ENCODE measurements around the gene SMPD4.
"Not testable (repeated sequence)": the region's sequence is repeated elsewhere in the genome, so short reads cannot be mapped to it uniquely, and the experiment has no call there.

SMPD4 gene

DNA sequence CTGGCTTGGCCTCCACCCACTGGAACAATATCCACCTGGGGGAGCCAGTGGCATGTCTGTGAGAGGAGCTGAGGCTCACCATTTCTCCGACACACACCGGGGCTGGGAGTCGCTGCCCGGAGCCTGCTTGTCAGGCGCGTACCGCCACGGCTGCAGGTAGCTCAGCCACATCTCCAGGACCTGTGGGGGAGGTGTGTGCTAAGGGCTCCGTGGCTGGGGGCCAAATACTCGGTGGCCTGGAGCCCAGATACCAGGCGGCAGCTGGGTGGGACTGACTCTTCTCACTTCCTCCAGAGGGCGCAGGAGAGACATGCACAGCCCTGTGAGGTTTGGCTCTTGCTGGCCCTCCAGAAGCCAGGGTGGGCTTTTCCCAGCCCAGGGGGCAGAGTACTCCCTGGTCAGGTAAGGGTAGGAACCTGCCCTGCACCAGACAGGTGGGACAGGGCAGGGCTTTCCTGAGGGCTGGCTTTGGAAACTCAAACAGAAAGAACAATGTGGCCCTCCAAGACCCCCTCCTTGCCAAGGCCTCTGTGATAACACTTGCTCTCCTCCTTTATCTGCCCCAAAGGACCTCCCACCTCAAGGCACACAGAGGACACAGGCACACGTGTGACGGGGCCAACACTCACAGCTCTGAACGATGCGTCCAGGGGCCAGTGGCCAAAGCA, 25.3 kb downstream of the SMPD4 start:
- not testable (repeated sequence) for DNase-seq

DNA sequence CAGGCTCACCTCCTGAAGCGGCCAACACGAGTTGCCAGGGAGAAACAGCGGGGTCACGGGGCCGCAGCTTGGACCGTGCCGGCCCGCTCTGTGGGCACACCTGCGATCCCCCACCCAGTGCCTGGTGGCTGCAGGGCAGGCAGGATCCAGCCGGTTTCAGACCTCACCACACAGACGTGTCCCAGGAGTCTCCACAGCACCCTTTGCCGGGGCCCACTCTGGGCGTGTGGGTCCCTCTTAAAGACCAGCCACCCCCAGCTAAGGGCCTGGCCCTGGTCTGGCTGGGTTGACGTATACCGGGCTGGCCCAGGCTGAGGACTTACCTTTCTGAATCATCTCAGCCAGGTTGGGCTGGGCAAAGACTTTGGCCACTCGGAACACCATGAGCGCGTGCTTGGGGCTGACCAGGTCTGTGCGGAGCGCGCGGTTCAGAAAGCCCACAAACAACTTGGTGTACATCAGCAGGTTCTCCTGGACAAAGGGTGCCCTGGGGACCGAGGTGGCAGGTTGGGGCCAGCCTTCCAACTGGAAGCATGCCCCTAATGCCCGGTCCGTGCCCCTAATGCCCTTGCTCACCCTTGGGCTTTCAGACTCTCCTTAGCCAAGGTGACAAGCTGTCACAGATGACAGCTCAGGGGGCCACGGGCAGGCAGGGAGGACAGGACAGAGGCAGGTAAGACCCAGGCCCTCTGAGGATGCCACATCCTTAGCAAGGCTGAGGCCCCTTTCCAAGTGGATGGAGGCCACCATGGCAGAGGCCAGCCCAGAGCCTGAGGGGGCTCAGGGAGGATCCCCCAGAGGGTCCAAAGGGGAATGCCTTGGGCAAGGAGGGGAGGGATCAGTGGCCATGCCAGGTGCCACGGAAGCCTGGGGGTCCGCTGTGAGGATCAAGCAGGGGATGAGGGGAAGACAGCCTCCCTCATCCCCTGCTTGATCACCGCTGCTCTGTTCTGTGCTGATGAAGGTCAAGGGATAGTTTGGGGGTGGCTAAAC, 26.3 kb downstream of the SMPD4 start:
- no peak for DNase-seq

DNA sequence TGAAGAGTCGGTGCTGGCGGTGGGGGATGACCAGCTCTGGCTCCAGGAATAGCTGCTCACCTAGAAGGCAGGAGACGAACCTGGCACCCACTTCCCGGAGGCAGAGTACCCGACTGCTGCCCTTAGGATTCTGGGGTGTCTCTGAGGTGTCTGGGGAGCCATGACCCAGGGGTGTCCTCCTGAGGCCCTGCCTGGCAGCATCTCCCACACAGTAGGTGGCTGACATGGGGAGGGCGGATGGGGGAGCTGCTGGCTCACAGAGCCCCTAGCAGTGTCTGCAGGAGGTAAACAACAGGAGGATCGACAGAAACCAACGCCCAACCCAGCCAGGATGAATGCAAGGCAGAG, 27.0 kb downstream of the SMPD4 start:
- not testable (repeated sequence) for DNase-seq

DNA sequence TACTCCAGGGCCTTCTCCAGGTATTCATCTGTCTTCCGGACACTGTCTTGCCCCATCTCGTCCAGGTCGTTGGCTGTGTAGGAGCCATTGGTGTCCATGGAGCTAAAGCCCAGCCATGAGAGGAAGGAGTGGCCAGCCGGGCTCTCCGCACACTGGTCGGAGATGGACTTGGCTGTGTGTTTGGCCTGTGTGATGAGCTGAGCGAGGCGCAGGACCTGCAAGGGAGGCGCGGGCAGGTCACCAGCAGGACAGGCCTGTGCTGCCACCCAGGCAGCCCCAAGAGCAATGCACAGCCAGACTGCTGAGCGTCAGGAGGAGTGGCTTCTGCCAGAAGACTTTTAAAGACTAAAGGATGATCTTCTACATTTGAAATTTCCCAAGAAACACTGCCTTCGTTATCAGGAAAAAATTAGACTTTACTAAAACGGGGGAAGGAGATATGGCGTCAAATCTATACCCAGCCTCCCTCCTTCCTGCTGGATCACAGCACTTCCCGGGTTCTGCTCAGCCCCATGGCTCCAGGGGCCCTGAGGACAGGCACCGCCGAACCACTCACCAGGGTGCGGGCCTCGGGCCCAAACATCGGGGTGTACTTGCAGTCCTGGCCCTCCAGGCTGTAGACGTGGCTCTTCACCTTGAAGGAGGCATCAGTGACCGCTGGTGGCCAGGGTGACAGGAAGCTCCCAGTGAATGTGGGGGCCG, 27.5 kb downstream of the SMPD4 start:
- not testable (repeated sequence) for DNase-seq

DNA sequence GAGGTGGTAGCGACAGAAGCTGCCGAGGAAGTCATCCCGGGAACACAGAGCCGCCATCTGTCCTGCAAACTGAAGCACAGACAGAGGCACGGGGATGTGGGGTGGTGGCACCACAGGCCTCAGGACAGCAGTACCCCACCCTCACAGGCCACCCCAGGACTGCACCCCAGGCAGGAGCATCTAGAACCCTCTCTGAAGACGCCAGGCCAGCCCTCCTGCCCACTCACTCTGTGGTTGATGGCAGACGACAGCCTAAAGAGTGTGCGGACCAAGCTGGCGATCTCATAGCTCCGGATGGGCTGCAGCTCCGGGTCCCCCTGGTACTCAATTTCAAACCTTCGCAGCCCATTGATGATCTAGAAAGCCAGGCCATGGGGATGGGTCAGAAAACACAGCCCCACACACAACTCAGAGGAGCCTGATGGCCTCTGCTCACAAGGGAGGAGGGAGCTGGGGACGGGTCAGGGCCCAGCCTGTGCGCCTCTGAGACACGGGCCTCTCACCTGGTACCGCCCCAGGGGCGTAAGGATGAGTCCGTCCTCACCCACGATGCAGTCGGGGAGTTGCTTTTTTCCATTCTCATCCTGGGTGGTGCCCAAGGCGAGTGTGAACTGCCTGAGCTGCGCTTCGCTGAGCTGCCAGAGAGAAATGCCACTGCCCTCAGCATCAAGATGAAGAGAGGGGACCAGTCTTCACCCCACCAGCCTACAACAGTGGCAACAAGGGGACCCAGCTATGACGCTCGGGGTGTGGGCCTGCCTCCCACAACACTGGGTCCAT, 28.4 kb downstream of the SMPD4 start:
- DNase-seq = no peak

DNA sequence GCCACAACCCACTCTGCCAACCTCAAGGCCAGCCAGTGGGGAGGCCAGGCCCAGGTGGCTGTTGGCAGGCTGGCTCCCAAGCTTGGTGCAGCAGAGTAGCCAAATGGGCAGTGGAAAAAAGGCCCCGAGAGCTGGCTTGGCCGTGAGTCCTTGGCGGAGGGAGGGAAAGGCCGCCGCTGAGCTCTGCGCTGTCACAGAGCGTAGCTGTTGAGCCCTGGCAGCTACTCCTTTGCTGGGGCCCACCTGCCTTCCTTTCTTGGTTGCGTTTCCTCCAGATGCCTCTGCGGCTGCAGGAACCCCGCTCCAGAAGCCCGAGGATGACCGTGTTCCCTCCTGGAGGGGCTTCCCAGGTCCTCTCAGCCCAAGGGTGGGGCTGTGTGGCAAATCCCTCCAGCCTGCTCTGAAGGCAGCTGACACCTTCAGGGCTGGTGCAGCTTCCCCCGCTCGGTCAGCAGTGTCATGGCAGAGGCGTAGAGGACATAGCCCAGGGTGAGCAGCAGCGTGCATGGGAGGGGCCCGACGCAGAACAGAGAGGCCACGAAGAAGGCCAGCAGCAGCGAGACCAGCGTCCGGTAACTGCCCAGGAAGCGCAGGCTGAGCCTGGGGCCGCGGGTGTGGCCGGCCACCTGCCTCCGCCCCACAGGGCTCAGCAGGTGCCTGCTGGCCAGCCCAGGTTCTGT, 29.1 kb downstream of the SMPD4 start:
- not testable (repeated sequence) for DNase-seq

DNA sequence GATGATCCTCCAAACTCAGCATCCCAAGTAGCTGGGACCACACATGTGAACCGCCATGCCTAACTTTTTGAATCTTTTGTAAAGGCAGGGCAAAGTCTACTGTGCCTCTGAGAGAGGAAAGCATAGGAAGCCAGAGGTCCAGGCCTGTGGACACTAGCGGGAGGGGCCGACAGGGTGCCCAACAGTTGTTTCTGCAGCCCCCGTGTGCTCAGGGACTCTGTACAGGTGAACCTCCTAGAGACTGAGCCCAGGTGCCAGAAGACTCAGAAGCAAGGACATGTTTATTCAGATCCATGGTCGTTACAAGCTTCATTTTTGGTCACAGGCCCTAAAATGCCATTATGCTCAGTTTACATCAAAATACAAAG, 30.3 kb downstream of the SMPD4 start:
- not testable (repeated sequence) for DNase-seq

DNA sequence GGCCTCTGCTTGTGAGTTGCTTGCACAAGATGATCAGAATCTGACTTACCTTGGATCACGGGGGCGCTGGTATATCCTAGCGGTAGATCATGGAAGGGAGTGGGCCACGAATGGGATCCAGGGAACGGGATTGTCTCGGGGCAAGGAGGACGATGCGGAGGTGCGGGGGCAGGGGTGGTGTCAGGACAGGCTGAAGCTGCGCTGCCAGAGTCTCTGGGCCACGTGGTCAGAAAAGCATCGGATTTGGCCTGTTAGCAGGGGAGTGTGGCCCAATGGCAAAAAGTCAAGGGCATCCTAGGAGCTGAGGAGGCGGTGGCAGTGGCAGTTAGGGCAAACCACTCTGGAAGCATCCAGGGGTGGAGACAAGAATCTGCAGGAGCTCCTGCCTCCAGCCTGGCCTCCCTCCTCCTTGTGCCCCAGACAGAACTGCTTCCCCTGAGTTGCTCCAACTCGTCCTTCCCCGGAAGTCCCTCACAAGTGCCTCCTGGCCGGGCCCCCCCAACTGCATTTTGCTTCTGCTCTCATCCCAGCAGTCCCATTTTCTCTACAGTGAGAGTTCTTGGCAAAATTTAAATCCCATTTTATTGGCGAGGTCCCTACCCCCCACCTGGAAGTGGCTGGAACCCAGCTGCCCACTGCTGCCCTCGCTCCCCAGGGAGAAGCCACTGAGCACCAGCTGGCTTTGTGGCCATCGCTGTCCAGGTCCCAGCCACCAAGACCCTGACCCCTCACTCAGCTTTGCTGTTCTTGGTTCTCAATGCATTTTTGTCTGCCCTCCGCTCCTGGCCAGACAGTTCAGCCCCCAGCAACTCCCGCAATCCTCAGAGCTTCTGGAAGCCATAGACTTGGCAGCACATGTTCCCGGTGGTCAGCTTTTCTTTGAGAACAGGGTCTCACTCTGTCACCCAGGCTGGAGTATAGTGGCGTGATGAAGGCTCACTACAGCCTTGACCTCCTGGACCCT, 30.9 kb downstream of the SMPD4 start:
- no peak for DNase-seq

DNA sequence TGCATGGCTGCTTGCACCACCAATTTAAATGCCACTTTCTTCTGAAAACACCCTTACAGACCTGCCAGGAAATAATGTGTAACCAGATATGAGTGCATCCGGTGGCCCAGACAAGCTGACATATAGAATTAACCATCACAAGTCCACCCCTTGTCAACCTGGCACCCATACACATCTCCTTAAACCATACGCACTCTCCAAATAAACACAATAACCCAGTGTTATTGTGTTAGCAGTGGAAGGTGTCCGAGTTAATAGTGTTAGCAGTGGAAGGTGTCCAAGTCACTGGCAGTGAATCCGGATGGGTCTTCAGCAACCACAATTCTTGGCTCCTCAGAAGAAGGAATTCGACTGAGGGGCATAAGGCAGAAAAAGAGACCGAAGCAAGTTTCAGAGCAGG, 32.9 kb downstream of the SMPD4 start:
- DNase-seq = not testable (repeated sequence)

DNA sequence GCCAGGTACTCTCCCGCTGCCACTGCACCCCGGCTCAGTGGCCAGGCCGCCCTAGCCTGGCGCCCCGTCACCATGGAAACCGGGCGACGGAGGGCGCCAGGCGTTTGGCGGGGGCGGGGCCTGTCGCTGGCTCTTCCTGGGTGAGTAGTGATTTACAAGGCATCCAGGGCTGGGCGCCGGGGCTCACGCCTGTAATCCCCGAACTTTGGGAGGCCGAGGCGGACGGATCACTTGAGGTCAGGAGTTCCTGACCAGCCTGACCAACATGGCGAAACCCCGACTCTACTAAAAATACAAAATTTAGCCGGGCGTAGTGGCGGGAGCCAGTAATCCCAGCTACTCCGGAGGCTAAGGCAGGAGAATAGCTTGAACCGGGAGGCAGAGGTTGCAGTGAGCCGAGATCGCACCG, 36.4 kb downstream of the SMPD4 start, which contains the start of gene CCDC74B:
TSS of gene CCDC74B (minus strand) at position 107 of the 409 bp plus-strand sequence. CDS start 116 bp downstream, outside the sequence.
- not testable (repeated sequence) for DNase-seq

DNA sequence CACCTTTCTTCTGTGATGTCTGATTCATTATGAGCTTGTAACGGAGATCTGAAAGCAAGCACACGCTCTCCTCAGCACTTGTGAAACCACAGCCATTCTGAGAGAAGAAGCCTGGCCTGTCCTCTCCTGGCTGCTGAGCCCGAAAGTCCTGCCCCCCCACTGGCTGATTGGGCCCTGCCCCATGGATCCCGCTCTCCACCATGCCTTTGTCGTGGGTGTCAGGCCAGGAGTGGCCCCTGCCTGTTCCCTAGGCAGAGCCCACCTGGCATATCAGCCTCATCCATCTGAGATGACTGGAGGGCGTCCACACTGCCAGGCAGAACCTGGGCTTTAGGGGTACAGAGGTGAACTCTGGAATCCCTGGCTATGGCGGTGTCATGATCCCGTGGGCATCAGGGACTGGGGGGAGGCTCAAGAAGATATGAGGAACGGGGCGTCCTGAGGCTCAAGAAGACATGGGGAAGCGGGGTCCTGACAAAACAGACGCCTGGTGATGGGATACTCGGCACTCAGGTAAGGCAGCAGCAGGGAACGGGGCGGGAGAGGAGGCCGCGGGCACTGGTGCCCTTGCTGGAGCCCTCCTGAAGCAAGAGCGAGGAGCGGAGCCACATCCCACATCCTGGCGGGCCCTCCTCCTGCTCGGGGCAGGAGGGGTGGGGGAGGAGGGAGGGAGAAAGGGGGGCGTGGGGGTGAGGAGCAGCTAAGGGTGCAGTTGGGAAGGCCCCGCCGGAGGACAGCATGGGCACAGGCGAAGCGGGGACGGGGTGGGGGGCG, 37.9 kb downstream of the SMPD4 start:
- not testable (repeated sequence) for DNase-seq

DNA sequence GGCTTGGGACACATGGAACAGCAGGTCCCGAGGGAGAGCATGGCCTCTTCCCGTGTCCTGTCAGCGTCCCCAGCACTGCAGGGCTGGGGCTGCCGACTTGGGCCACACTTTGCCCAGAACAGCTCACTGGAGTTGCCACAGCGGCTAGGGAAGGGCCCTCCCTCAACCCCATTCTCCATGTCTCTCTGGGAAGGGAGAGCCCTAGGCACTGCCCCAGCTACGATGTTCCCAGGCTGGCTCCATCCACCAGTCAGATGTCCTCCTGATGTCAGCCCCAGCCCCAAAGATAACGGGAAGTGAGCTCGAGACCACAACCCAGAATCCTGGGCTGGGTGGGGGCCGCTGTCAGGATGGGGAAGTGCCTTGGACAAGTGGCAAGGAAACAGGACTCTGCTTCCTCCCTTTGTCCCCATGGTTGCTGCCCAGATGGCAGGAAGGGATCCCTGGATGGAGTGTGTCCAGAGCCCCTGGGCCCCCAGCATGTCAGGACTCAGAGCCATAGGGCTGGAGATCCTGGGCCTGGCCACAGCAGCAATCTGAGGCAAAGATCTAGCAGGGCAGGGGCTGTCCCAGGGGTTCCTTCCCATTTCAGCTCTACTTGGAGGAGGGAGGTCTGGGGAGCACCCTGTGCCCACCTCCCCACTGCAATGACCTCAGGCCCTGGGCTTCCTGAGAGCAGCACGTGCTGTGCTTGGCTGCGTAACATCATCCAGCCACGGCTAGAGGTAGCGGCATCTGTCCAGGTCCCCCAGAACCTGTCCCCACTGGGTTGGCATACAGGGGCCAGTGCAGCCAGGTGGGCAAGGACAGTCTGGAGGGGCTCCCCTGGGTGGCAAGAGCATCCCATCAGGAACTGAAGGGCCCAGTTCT, 38.8 kb downstream of the SMPD4 start:
- not testable (repeated sequence) for DNase-seq

DNA sequence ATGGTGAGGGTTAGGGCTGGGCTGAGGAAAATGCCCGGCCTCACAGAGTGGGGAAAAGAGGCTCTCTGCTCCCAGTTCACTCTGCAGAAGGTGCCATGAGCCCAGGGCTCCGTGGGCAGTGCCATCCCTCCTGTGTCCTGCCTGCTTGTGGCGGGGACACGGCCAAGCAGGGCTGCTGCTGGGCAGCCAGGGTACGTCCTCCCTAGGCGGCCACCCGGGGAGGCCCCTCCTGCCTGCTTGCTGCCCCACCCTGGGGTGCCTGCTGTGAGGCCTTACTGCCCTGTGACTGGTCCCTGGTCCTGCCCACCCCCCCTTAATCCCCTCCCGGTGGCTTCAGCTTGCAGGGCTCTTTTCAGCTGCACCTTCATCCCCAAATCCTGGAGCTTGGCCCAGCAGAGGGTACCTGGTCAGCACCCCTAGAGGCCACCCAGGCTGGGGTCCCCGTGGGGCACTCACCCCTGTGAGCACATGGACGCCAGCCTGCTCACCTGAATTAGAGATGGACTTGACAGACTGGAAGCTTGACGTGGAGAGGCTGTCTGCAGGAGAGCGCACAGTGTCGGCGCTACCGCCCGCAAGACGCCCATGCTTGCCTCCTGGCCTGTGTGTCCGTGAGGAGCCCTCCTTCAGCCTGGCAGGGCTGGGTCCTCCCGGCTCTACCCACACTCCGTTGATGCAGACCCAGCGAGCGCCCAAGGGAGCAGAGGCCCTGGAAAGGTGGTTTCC, 39.6 kb downstream of the SMPD4 start:
- DNase-seq = not testable (repeated sequence)

DNA sequence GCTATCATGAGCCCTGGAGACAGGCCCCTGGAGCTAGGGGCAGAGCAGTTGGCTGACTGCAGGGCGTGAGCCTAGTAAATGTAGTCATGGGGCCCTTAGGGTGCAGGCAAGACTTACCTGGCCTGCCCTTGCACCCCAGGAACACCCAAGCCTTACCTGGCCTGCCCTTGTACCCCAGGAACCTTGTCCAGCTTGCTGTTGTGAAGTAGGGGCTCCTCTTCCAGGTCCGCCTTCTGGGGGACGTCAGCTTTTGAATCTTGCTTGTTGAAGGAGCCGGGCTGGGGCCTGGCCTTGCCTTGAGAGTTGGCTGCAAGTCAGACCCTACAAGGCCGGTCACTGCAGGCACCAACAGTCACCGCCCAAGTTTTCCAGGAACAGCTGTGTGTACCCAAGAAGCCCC, 40.4 kb downstream of the SMPD4 start:
- DNase-seq = not testable (repeated sequence)

DNA sequence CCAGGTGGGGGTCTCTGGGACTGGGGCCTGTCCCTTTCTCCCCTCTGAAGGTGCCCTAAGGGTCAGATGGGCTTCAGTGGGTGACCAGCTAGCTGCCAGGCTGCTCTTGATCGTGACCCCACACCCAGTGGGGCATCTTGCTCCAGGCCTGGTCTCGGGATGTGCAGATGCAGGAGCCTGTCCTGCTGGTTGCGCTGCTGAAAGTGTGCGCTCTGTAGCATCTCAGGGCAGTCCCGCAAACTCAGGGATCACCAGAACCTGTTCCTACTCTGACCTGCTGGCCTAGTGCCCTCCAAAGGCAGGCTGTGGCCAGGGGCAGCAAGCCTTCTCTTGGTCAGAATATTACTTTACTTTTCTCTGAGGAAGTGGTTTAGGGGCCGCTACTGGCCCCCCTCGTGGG, 40.9 kb downstream of the SMPD4 start:
- not testable (repeated sequence) for DNase-seq

DNA sequence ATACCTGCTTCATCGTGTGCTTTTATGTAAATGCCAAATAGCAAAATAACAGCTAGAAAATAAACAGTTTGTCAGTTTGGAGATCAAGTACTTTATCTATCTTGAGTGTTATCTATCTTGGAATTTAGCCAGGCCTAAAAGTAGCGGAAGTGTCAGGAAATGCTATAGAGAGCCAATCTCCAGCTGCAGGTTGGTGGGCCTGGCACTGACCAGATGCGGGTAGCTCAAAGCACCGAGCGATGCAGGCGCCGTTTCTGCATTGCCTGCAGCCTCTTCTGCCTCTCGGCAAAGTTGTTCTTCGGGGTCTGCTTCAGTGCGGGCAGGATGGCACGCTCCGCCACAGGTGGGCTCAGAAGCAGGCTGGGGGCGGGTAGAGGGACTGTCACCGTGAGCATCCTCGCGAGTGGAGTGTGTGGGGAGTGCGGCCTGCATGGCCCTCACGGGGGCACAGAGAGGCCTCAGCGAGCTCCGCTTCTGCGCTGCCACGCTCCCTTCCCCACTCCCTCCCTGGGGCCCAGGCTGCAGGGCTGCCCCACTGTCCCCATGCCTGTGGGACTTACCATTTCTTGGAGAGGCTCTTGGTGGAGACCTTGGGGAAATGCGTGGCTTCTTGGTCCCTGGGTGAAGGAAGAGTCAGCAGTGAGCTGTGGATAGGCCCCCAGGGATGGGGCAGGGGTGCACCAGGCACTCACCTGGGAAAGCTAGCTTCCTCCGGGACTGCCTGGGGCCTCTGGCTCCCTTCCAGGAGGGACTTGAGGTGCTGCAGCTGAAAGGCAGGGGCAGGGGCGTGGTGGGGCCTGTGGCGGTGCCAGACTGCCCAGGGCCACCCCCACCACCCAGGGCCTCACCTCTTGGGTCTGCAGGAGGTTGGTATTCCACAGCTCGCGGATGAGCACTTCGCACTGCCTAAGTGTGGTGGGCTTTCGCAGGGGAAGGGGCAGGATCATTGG, 41.8 kb downstream of the SMPD4 start:
- not testable (repeated sequence) for DNase-seq

DNA sequence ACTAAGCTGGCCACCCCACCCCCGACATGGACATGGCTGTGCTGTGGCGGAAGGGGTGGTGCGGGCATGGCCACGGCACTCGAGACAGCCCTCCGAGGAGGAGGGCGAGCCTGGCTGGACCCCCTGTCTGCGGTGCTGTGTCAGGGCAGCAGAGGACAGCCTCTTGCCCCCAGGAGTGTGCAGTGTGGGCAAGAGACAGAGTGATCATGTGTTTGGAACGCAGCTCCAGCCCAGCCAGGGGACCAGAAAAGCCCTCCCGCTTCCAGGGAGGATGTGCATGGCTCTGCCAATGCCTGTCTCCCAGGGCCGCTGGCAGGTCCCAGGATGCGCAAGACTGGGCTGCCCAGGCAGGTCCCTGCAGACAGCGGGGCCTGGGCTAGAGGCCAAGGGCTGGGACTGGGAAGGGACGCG, 42.6 kb downstream of the SMPD4 start:
- DNase-seq = not testable (repeated sequence)

All from femur (tissue), 1 donor.